NCI-H1092 treated with DMSO at 0.1 percent for 48 hours (cell line): ENCODE measurements around the gene CASKIN1.
"Not testable (repeated sequence)": the region's sequence is repeated elsewhere in the genome, so short reads cannot be mapped to it uniquely, and the experiment has no call there.

ENCODE experiments used
- DNase-seq: peaks from one replicate; lab custom pipeline; 2025; lab: John Stamatoyannopoulos, UW

Gene CASKIN1

DNA sequence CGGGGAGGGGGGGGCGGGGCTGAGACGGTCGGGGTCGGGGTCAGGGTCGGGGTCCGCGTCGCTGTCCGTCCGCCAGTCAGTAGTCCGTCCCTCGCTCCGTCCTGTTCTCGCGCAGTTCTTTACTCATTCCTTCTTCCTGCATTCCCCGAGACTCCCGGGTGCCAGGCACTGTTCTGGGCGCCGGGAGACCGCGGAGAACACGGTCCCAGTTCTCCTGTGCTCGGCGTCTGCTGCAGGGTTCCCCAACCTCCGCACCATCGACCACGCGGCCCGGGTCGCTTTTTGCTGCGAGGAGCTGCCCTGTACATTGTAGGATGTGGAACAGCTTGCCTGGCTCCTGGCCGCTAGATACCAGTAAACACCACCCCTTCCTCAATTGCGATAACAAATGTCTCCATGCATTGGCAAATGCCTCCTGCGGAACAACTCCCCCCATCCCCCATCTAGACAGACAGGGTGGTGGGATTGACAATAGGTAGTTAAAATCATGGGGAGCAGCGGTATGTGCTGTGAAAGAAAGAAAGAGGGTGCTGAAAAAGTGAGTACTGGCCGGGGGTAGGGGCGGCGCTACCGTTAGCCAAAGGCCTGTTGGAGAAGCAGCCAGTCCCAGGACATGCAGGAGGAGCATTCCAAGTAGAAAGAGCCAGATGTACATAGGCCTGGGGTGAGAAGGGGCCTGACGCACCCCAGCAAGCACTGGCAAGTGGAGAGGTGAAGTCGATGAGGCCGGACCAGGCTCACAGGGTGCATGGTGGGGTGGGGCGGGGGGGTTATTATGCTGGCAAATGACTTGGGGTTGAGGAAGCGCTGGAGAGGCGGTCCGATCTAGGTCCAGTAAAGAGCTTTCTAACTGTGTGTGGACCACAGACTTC lies 40.2 kb downstream of the CASKIN1 start:
- DNase-seq = no peak

DNA sequence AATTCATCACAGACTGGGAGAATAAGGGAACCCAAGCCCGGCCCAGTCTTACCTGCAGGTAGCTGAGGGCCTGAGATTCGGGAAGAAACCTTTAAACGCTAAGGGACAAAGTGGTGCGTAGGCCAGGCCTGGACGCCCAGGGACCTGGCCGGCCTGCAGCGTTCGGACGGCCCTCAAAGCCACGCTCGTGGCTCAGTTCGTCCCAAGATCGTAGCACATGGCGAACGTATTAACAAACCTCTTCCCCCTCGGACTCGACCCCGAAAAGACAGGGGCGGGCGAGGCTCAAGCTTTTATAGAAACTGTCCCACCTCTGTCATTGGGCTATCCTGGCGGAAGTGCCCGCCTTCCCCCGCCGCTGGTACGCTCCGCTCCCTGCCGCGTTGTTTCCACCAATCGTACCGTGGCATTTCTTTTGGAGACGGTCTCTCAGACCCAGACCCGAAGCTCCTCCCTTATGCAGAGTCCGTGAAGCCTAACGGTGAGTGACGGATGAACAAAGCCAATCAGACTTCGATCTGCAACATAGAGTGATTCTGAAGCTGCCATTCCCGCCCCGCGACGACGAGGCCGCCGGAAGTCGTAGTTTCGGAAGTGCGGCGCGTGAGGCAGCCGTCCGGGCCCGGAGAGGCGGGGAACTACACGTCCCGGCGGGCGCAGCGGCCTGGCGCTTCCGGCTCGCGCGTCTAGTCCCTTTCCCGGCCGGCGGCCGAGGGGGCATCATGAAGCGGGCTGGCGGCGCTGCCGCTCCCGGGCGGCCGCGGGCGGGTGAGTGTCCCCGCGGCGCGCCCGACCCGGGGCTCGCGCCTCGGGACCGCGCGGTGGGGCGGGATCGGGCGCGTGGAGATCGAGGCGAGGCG lies 41.1 kb downstream of the CASKIN1 start, which contains the start of gene TRAF7:
TRAF7 (plus strand) TSS at position 692 of the 860 bp plus-strand sequence. CDS start 8,139 bp downstream, outside the sequence.
- peak; percentile 100 for DNase-seq

DNA sequence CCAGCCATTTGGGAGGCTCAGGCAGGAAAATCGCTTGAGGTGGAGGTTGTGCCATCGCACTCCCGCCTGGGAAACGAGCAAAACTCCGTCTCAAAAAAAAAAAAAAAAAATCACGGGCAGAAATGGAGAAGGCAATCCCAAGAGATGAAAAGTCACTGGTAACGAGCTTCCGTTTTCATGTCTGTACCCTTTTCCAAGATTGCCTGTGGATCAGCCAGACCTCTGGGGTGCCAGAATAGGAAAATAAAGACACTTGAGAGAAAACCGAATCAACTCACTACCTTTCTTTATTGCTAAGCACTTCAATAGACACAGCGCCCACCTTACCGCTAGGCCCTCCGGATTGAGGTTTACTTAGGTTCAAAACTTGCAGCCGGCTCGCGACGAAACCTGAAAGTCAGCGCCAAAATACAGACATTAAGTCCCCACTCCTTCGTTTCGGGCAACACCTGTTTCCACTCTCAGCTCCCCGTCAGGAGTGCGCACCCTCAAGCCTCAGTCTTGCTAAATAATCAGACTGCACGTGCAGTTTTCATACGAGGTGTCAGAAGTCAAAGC lies 41.8 kb downstream of the CASKIN1 start:
- DNase-seq = no peak

DNA sequence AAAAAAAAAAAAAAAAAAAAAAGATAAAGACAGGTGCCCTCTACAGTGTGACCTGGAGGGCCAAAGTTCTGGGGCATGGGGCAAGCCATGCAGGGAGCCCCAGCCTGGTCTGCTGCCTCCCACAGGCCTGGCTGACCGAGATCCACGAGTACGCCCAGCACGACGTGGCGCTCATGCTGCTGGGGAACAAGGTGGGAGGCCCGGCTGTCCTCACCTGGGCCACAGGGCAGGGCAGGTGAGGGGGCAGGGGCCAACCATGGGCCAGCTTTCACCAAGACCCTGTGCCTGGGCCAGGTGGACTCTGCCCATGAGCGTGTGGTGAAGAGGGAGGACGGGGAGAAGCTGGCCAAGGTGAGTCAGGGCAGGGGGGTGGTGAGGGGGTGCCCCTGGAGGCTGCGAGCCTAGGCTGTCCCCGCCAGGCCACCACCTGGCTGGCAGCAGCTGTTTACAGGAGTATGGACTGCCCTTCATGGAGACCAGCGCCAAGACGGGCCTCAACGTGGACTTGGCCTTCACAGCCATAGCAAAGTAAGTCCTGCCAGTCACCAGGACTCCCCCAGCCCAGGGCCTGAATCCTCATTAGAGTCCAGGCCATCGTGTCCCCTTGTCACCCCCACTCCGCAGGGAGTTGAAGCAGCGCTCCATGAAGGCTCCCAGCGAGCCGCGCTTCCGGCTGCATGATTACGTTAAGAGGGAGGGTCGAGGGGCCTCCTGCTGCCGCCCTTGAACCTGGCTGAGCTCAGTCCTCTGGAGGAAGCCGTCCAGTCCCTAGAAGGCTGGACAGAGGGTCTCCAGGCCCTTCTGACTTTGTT lies 43.5 kb downstream of the CASKIN1 start:
- DNase-seq = no peak

DNA sequence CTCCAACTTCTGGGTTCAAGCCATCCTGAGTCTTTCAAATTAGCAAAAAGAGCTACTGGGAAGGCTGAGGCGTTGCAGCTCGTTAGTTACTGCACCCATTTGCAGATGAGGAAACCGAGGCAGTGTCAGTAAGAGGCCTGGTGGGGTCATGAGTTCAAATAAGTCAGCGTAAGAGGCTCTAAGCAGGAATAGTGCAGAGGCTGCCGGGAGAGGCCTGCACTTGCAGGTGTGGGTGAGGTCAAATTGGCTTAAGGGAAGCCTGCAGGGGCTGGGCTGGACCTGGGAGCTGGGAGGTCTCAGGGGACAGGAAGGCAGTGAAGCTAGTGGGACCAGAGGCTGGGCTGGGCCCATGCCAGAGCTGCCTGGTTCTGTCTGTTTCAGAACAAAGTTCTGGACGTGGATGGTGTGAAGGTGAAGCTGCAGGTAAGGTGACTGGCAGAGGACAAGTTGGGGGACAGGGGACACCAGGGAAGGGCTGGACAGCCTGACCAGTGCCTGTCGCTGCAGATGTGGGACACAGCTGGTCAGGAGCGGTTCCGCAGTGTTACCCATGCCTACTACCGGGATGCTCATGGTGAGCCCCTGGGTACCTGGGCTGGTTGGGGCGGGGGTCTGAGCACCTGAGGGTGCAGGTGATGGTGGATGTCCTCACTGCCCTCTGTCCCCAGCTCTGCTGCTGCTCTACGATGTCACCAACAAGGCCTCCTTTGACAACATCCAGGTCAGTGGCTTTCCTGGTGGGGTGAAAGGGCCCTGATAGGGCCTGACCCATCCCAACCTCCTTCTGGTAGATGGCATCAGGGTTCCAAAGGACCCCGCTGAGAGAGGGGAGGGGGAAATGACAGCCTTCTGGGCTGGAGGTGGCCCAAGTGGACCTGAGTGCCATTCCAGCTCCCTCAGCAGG lies 45.0 kb downstream of the CASKIN1 start:
- DNase-seq = no peak

DNA sequence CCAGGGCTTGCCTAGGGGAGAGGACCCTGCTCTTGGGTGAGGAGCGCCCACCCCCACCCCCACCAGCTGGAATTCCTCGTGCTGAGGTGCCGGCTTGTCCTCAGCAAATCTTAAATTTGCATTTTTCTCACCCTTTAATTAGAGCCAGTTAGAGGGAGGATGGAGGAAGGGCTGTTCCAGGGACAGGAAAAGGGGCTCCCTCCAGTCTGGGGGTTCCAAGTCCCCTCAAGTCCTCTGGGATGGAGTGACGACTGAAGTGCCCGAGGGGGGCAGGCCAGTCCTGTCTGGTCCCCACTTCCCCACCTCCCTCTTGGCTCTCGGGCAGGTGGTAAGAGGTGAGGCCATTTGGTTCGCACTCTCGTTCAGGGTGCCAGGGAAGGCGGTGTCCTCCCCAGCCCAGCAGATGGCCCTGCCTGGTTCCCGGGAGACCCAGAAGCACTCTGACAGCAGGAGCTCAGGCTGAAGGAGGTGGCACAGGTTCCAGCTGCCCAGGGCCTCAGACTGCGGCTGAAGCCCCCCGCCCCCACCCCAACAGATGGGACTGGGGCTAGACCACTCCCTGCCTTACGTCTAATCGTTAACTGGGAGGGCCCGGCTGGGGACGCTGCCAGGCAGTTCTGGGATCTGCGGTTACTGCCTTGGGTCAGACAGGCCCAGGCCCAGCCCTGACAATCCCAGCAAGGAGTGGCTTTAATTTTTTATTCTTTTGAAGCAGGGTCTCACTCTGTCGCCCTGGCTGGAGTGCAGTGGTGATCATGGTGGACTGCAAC lies 45.8 kb downstream of the CASKIN1 start:
- DNase-seq = peak; percentile 77

DNA sequence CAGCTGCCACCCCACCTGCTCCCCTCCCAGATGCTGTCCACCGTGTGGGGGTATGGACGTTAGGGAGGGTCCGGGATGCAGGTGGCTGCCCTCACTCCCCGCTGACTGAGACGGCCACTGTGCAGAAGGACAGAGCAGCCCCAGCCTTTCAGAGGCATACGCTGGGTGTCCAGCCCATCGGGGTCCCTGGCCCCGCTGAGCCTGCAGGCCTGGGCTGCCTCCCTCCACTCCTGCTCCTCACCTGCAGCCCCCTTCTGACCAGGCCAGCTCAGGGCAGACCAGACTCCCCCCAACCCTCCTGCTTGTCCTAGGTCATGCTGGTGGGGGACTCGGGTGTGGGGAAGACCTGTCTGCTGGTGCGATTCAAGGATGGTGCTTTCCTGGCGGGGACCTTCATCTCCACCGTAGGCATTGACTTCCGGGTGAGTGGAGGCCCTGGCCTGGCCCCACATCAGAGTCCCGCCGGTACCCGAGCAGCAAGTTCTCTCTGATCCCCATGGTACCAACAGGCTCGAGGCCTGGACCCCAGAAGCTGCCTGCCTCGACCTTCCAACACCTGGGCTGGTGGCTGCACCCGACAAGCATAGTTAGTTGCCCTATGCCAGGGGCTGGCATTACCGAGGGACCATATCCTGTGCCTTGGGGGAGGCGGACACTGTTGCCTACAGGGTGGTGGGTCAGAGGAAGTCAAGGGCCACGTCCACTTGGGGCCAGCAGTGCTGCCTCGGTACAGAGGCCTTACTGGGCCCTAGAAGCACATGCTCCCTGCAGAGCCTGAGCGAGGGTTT lies 46.6 kb downstream of the CASKIN1 start:
- DNase-seq = no peak

DNA sequence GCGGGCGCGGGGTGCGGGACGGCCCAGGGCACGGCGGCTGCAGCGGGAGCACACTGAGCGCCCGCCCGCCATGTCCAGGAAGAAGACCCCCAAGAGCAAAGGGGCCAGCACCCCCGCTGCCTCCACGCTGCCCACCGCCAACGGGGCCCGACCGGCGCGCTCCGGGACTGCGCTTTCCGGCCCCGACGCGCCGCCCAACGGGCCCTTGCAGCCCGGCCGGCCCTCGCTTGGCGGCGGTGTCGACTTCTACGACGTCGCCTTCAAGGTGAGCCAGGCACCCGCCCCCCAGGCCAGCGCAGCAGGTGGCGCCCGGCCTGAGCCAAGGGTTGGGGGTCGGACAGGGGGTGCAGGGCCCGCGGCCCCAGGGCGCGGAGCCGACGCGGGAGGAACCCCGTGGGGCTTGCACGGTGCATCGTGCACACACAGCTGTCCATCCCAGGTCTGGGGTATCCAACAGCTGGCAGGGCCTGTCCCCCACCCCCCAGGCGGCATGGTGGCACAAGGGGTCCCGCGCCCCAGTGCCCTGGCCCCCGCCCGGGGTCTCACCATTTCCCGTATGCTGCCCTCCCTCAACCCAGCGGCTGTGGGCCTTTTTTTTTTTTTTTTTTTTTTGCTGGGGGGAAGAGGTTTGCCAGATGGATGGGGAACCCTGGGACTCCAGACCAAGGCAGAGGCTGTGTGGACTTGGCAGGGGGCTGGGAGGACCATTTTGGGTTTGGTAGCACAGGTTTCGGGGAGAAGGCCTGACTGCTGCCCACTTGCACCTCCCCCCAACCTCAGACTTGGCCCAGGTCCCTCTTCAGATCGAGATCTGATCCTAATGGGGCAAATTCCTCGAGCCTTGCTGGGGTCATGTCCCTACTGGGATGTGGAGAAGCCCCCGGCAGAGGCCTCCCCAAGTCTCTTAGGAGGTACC lies 47.4 kb downstream of the CASKIN1 start:
- no peak for DNase-seq

DNA sequence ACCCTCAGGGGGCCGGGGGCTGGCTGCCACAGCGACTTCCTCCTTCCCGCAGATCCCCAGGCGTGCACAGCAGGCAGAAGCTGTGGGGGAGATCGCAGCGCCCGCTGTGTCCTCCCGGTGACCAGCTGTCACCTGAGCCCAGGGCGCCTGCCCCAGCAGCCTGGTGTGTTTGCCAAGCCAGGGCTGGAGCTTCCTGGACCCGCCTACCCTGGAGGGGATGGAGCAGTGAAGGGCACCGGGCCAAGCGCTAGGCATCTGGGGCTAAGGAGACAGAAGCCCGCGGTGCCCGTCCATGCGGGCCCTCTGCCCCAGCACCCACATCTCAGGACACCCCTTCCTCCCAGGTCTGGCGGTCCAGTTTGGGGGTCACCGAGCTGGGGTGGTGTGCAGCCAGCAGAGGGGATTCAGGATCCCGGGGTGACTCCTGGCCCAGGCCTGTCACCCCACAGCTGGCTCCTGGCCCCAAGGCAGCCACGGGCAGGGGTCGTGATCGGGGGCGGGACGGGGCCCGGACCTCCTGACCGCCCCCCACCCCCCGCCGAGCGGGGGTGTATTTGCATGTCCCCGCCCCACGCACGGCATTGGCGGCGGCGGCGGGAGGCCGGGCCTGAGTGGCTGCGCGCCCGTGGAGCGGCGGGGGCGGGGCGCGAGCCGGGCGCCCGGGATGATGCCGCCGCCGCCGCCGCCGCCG lies 48.3 kb downstream of the CASKIN1 start, which contains the start of gene RAB26:
RAB26 (plus strand) TSS at position 645 of the 691 bp plus-strand sequence. CDS start 159 bp downstream, outside the sequence.
- peak; percentile 95 for DNase-seq

DNA sequence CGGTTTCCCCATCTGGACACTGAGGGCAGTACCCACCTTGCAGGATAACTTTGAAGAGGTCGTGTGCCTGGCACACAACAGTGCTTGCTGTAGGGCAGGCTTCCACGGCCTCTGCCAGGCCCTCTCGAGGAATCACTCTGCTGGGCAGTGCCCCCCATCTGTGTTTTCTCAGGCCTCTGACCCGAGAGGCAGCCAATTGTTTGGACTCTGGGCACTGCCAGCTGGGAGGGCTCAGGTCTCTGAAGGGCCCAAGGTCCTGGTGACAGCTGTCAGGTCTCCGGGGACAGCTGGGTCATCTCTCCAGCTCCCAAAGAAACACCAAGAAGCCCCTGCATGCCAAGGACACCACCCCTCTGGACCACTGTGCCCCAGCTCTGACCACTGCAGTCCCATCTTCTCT lies 49.0 kb downstream of the CASKIN1 start:
- no peak for DNase-seq

DNA sequence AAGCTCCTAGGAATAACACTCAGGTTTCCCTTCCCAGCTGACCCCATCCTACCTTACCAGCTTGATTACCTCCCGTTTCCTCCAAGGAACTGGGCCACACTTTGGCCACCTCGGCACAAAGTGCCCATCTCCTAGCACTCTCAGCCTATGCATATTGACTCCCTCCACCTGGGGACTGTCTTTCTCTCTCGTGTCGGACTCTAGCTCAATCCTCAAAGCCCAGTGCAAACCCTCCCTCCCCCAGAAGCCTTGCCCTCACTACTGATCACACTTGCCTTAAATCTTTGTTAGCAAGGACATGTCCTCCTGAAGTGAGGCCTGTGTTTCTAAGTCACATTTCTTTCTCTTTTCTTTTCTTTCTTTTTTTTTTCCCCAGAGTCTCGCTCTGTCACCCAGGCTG lies 50.6 kb downstream of the CASKIN1 start:
- DNase-seq = no peak

DNA sequence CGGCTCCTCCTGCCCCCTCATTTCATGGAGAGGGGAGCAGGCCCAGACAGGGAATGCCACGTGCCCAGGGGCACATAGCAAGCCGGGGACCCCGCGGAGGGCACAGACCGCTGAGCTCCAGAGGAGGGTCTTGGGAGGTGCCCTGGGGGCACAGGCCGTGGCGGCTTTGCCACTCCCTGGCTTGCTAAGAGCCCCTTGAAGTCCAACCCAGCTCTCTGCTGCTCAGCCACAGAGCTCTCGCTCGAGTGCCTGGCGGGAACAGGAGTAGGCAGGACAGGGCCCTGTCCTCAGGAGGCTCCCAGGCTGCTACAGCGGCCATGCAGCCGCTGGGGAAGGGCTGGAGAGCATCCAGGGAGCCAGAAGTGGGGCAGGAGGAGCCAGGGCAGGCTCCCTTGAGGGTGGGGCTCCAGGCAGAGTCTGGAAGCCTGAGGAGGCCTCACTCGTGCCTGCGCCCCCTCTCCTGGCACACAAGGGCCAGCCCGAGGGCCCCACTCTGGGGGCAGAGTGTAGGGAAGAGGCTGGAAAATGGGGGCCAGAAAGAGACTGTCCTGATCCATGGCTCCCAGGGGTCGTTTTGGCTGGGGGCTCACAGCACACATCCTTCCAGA lies 52.4 kb downstream of the CASKIN1 start:
- no peak for DNase-seq

DNA sequence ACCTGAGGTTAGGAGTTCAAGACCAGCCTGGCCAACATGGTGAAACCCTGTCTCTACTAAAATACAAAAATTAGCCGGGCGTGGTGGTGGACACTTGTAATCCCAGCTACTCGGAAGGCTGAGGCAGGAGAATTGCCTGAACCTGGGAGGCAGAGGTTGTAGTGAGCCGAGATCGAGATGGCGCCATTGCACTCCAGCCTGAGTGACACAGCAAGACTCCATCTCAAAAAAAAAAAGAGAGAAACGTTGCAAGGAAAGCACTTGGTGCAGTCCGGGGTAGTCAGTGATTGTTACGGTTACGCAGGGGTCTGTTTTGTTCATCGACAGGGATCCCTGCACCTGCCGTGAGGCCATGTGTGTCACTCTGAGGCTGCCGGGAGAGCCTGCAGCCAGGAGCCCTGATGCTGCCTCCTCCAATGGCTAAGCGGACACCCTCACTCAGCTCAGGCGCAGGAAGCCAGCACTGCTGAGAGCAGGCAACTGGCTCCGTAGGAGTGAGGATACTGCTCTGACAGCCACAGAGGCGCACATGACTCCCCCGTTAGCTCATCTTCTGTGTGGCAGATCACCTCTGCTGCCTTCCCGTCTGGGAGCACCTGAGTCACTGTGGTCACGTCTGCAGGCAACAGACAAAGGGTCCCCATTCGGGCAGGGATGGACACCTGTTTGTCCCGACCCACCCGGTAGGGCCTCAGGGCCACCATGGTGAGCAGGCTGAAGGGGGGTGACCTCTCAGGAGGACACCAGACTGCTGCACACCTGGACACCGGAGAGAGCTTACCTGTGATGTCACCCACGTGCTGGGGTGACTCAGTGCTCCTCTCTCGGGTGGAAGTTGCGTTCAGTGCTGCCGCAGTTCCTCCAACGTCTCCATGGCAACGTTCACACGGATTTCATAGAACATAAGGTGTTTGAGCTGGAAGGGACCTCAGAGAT lies 53.2 kb downstream of the CASKIN1 start:
- no peak for DNase-seq

DNA sequence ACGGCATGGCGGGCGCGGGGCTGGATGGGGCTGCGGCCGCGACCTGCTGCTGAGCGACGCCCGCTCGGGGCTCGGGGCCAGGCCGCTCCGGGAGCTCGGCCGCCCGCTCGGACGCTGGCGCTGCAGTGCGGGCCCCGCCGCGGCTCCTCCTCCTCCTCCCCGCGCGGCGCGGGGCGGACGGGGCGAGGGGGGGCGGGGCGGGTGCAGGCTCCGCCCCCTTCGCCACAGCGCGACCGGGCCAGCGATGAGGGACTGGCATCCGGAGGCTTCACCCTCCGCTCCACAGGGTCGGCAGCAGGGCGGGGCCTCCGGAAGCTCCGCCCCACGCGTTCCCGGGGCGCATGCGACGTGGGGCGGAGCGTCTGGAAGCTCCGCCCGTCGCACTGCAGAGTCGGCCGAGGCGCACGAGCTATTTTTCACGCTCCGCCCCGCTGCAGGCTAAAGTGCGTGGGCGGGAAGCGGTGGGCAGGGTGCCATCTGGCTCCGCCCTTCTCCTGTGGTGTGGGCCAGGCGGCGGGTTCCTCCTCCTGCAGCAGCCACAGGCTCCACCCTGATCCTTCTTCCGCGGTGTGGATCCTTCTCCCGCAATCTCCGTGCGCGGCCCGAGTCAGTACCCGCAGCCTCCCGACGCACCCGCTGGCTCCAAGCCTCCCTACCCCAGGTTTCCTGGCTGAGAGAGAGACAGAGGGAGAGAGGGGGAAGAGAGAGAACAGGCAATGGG lies 60.5 kb downstream of the CASKIN1 start, which contains the start of gene PKD1:
PKD1 (minus strand) TSS at position 129 of the 721 bp plus-strand sequence. CDS start 209 bp downstream, outside the sequence.
- peak; percentile 87 for DNase-seq

DNA sequence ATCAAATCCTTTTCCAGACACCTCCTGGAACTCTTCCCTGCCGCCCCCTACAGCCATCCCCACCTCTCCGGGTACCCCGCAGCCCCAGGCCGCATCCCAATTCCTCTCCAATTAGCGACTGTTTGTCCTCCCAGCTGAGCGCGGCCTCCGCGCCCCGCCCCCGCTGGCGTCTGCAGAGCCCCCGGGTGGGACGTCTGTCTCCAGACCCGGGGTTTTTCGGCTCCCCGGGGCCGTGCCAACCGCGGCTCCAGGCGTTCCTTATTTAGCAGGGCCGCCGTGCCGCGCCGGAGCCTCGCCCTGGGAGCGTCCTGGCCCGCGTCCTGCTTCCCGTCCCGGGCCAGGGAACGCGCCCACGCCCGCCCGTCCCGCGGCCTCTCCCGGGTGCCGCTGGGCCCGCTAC lies 61.3 kb downstream of the CASKIN1 start:
- DNase-seq = not testable (repeated sequence)
